NCI-H2196 treated with DMSO at 0.1 percent for 48 hours (cell line): ENCODE results near the gene ATP5F1D.

Source experiments
- DNase-seq: peaks from one replicate; lab custom pipeline; 2025; ENCODE audit not compliant: unreplicated experiment; lab: John Stamatoyannopoulos, UW

The ATP5F1D gene

GRCh38 chr19:1232652-1233072 lies 8.9 kb upstream of the ATP5F1D start:
- DNase-seq: no peak

GRCh38 chr19:1233115-1233667 lies 8.4 kb upstream of the ATP5F1D start:
- no peak for DNase-seq

GRCh38 chr19:1234051-1234954 lies 7.2 kb upstream of the ATP5F1D start:
- DNase-seq: no peak

- no peak for DNase-seq
These were observed 6.6 kb upstream of the ATP5F1D start for GRCh38 chr19:1234955-1235380.

GRCh38 chr19:1235625-1236538 lies 5.7 kb upstream of the ATP5F1D start:
- DNase-seq: no peak

- DNase-seq: no peak
These were observed 5.0 kb upstream of the ATP5F1D start for GRCh38 chr19:1236576-1236975.

GRCh38 chr19:1237027-1237659 lies 4.4 kb upstream of the ATP5F1D start:
- DNase-seq: no peak

GRCh38 chr19:1237754-1238368 lies 3.7 kb upstream of the ATP5F1D start, which contains the start of gene CBARP:
TSS of gene CBARP (minus strand) at chr19:1238005. CDS start at chr19:1236100, 1,905 bp downstream.
- DNase-seq: peak; percentile 21

- DNase-seq: no peak
These were observed 2.9 kb upstream of the ATP5F1D start for GRCh38 chr19:1238369-1239303.

GRCh38 chr19:1239420-1239795 lies 2.1 kb upstream of the ATP5F1D start:
- no peak for DNase-seq

- DNase-seq: peak; percentile 77
These were observed 1.5 kb upstream of the ATP5F1D start for GRCh38 chr19:1239796-1240737.

GRCh38 chr19:1240925-1241324 lies 626 bp upstream of the ATP5F1D start:
- DNase-seq: no peak

- DNase-seq: peak; percentile 81
These were observed 2.5 kb downstream of the ATP5F1D start for GRCh38 chr19:1243768-1244692.

- DNase-seq: no peak
These were observed 3.3 kb downstream of the ATP5F1D start for GRCh38 chr19:1244693-1245451.

GRCh38 chr19:1245494-1246264 lies 4.1 kb downstream of the ATP5F1D start:
- no peak for DNase-seq
